ENCODE data around the gene ALG3.

The ALG3 gene

GRCh38 chr3:184250167-184250828 is 1.5 kb upstream of the ALG3 start:
- Mint-ChIP-seq H3K4me3 (peak overlapping the region; percentile 98 to 100), H3K27me3 (no peaks in the 10 kb centered on the region), H3K4me1 (ENCODE audit: low read depth in 2 of 2) (peaks cover 16 to 18% of the 10 kb centered on the region in 2 donors), H3K9me3 (no peaks in the 10 kb centered on the region), H3K36me3 (ENCODE audit: insufficient read depth) (peaks cover 24% of the 10 kb centered on the region), H3K27ac (peak overlapping the region in 1 of 2 donors; percentile 97)
- DNase-seq (peak; percentile 88 to 93 (median 90)), ATAC-seq (replicated peaks) (peak; percentile 62)

GRCh38 chr3:184249412-184250166 is 827 bp upstream of the ALG3 start, which contains the start of gene EEF1AKMT4:
Gene EEF1AKMT4 (plus strand): TSS chr3:184249672. CDS start chr3:184249695, 23 bp downstream.
- Mint-ChIP-seq H3K27ac (peak within 1 kb of the TSS; percentile 92 to 97), H3K36me3 (ENCODE audit: insufficient read depth) (peaks cover 27% of the 10 kb centered on the region), H3K27me3 (no peaks in the 10 kb centered on the region), H3K4me1 (ENCODE audit: low read depth in 2 of 2) (peaks cover 18 to 21% of the 10 kb centered on the region in 2 donors), H3K9me3 (no peaks in the 10 kb centered on the region), H3K4me3 (peak within 1 kb of the TSS; percentile 98 to 100)
- peak; percentile 93 to 94 (median 94) for DNase-seq
- peak; percentile 88 for ATAC-seq (replicated peaks)

- Mint-ChIP-seq H3K9me3 (no peaks in the 10 kb centered on the region), H3K27me3 (no peaks in the 10 kb centered on the region), H3K36me3 (ENCODE audit: insufficient read depth) (peaks cover 25% of the 10 kb centered on the region), H3K4me1 (ENCODE audit: low read depth in 2 of 2) (peaks cover 6 to 11% of the 10 kb centered on the region in 2 donors), H3K4me3 (no peak overlapping the region), H3K27ac (no peak overlapping the region)
- ATAC-seq (replicated peaks): no peak
- DNase-seq: no peak
These were observed 6.5 kb downstream of the ALG3 start for GRCh38 chr3:184242297-184242685.

- Mint-ChIP-seq H3K36me3 (ENCODE audit: insufficient read depth) (peaks cover 20% of the 10 kb centered on the region), H3K4me3 (no peak overlapping the region), H3K27me3 (no peaks in the 10 kb centered on the region), H3K27ac (no peak overlapping the region), H3K9me3 (no peaks in the 10 kb centered on the region), H3K4me1 (ENCODE audit: low read depth in 2 of 2) (peaks cover 6 to 11% of the 10 kb centered on the region in 2 donors)
- no peak for ATAC-seq (replicated peaks)
- DNase-seq: no peak
These were observed 7.1 kb downstream of the ALG3 start for GRCh38 chr3:184241447-184242296.

- H3K36me3 Mint-ChIP-seq (ENCODE audit: insufficient read depth): peaks cover 20% of the 10 kb centered on the region
- no peak overlapping the region for H3K4me3 Mint-ChIP-seq
- no peaks in the 10 kb centered on the region for H3K27me3 Mint-ChIP-seq
- no peak for DNase-seq
- ATAC-seq (replicated peaks): no peak
- H3K4me1 Mint-ChIP-seq (ENCODE audit: low read depth in 2 of 2): peaks cover 4 to 10% of the 10 kb centered on the region in 2 donors
- H3K27ac Mint-ChIP-seq: no peak overlapping the region
- H3K9me3 Mint-ChIP-seq: no peaks in the 10 kb centered on the region
These were observed 7.7 kb downstream of the ALG3 start for GRCh38 chr3:184241141-184241446.

- no peak for ATAC-seq (replicated peaks)
- no peaks in the 10 kb centered on the region for H3K9me3 Mint-ChIP-seq
- peaks cover 20% of the 10 kb centered on the region for H3K36me3 Mint-ChIP-seq (ENCODE audit: insufficient read depth)
- no peak for DNase-seq
- no peaks in the 10 kb centered on the region for H3K27me3 Mint-ChIP-seq
- no peak overlapping the region for H3K27ac Mint-ChIP-seq
- H3K4me3 Mint-ChIP-seq: no peak overlapping the region
- H3K4me1 Mint-ChIP-seq (ENCODE audit: low read depth in 2 of 2): peaks cover 0 to 7% of the 10 kb centered on the region in 2 donors
These were observed 8.2 kb downstream of the ALG3 start for GRCh38 chr3:184240384-184241140.

- H3K4me1 Mint-ChIP-seq (ENCODE audit: low read depth in 2 of 2): peaks cover 0 to 2% of the 10 kb centered on the region in 2 donors
- no peak overlapping the region for H3K27ac Mint-ChIP-seq
- peaks cover 19% of the 10 kb centered on the region for H3K36me3 Mint-ChIP-seq (ENCODE audit: insufficient read depth)
- no peaks in the 10 kb centered on the region for H3K27me3 Mint-ChIP-seq
- ATAC-seq (replicated peaks) (no peak), DNase-seq (no peak)
- no peaks in the 10 kb centered on the region for H3K9me3 Mint-ChIP-seq
- H3K4me3 Mint-ChIP-seq: no peak overlapping the region
These were observed 9.1 kb downstream of the ALG3 start for GRCh38 chr3:184239708-184240107.

GRCh38 chr3:184239221-184239620 is 9.5 kb downstream of the ALG3 start:
- no peaks in the 10 kb centered on the region for H3K9me3 Mint-ChIP-seq
- H3K4me1 Mint-ChIP-seq (ENCODE audit: low read depth in 2 of 2): no peaks in the 10 kb centered on the region
- peaks cover 0 to 4% of the 10 kb centered on the region in 2 donors for H3K27me3 Mint-ChIP-seq
- no peak overlapping the region for H3K27ac Mint-ChIP-seq
- no peak for DNase-seq
- no peak for ATAC-seq (replicated peaks)
- H3K4me3 Mint-ChIP-seq: no peak overlapping the region
- H3K36me3 Mint-ChIP-seq (ENCODE audit: insufficient read depth): peaks cover 14% of the 10 kb centered on the region

- DNase-seq (no peak), ATAC-seq (replicated peaks) (no peak)
- peaks cover 9% of the 10 kb centered on the region for H3K36me3 Mint-ChIP-seq (ENCODE audit: insufficient read depth)
- no peak overlapping the region for H3K27ac Mint-ChIP-seq
- H3K9me3 Mint-ChIP-seq: no peaks in the 10 kb centered on the region
- no peaks in the 10 kb centered on the region for H3K4me1 Mint-ChIP-seq (ENCODE audit: low read depth in 2 of 2)
- no peak overlapping the region for H3K4me3 Mint-ChIP-seq
- peaks cover 0 to 12% of the 10 kb centered on the region in 2 donors for H3K27me3 Mint-ChIP-seq
These were observed 10.4 kb downstream of the ALG3 start for GRCh38 chr3:184238246-184238818.

GRCh38 chr3:184237807-184238206 is 11.0 kb downstream of the ALG3 start:
- Mint-ChIP-seq H3K4me3 (no peak overlapping the region), H3K36me3 (ENCODE audit: insufficient read depth) (peaks cover 7% of the 10 kb centered on the region), H3K27me3 (peaks cover 4 to 18% of the 10 kb centered on the region in 2 donors), H3K9me3 (no peaks in the 10 kb centered on the region), H3K27ac (no peak overlapping the region), H3K4me1 (ENCODE audit: low read depth in 2 of 2) (no peaks in the 10 kb centered on the region)
- DNase-seq: no peak
- no peak for ATAC-seq (replicated peaks)

- DNase-seq (no peak), ATAC-seq (replicated peaks) (no peak)
- no peaks in the 10 kb centered on the region for H3K4me1 Mint-ChIP-seq (ENCODE audit: low read depth in 2 of 2)
- H3K36me3 Mint-ChIP-seq (ENCODE audit: insufficient read depth): peaks cover 3% of the 10 kb centered on the region
- no peaks in the 10 kb centered on the region for H3K9me3 Mint-ChIP-seq
- H3K27me3 Mint-ChIP-seq: peaks cover 10 to 24% of the 10 kb centered on the region in 2 donors
- no peak overlapping the region for H3K4me3 Mint-ChIP-seq
- H3K27ac Mint-ChIP-seq: no peak overlapping the region
These were observed 11.6 kb downstream of the ALG3 start for GRCh38 chr3:184237211-184237610.

- no peak for ATAC-seq (replicated peaks)
- H3K27ac Mint-ChIP-seq: no peak overlapping the region
- DNase-seq: no peak
- H3K9me3 Mint-ChIP-seq: no peaks in the 10 kb centered on the region
- no peaks in the 10 kb centered on the region for H3K4me1 Mint-ChIP-seq (ENCODE audit: low read depth in 2 of 2)
- H3K4me3 Mint-ChIP-seq: no peak overlapping the region
- H3K36me3 Mint-ChIP-seq (ENCODE audit: insufficient read depth): peaks cover 3% of the 10 kb centered on the region
- peaks cover 15 to 29% of the 10 kb centered on the region in 2 donors for H3K27me3 Mint-ChIP-seq
These were observed 12.1 kb downstream of the ALG3 start for GRCh38 chr3:184236636-184237035.

- no peak for DNase-seq
- Mint-ChIP-seq H3K9me3 (no peaks in the 10 kb centered on the region), H3K27me3 (peaks cover 22 to 36% of the 10 kb centered on the region in 2 donors), H3K36me3 (ENCODE audit: insufficient read depth) (peaks cover 6% of the 10 kb centered on the region), H3K4me1 (ENCODE audit: low read depth in 2 of 2) (peaks cover 1 to 4% of the 10 kb centered on the region in 2 donors), H3K4me3 (no peak overlapping the region), H3K27ac (no peak overlapping the region)
- ATAC-seq (replicated peaks): no peak
These were observed 12.7 kb downstream of the ALG3 start for GRCh38 chr3:184236033-184236410.
